ENCODE measurements around the gene UBAC2.

DNA sequence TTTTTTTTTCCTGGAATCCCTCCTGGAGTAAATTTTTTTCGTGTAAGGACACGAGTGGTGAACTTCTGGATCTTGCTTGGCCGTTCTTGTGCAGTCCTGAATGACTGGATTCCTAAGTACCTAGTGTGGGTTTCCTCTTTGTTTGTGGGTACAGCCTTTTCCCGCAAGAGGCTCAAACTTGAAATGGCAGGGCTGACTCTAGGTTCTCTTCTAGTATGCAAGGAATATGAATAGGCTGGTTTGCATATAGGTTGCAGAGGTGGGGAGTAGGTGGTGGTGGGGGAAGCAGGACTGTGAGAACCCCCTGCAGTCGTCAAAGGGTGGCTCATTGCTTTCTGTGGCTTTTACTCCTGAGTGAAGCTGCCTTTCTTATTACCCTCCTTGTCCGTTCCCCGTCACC lies 13.6 kb downstream of the UBAC2 start:
- TF ChIP-seq POLR2A (IDR thresholded peaks at IDR 0.05) (no peak), POLR2AphosphoS5 (IDR thresholded peaks at IDR 0.05) (no peak), EP300 (IDR thresholded peaks at IDR 0.05) (no peak)
- TF ChIP-seq, protein P1, sequence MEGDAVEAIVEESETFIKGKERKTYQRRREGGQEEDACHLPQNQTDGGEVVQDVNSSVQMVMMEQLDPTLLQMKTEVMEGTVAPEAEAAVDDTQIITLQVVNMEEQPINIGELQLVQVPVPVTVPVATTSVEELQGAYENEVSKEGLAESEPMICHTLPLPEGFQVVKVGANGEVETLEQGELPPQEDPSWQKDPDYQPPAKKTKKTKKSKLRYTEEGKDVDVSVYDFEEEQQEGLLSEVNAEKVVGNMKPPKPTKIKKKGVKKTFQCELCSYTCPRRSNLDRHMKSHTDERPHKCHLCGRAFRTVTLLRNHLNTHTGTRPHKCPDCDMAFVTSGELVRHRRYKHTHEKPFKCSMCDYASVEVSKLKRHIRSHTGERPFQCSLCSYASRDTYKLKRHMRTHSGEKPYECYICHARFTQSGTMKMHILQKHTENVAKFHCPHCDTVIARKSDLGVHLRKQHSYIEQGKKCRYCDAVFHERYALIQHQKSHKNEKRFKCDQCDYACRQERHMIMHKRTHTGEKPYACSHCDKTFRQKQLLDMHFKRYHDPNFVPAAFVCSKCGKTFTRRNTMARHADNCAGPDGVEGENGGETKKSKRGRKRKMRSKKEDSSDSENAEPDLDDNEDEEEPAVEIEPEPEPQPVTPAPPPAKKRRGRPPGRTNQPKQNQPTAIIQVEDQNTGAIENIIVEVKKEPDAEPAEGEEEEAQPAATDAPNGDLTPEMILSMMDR (IDR thresholded peaks at IDR 0.05), result no peak

Data from suprapubic skin (tissue), 4 donors.